Smooth muscle cell of bladder (primary cell): ENCODE measurements around the gene DESI1. TPM values are rescaled to one million over a fixed set of nuclear protein-coding genes. Genes with fewer than 3 reads are reported as not detected.

Source experiments
- total RNA-seq: library from RNA; depleted of rRNA; stranded (reverse); fragments of >200 nt; gene quantifications from 2 replicates; pipeline ENCODE4 v1.2.3, GENCODE V29; 2014

DESI1 gene
- total RNA-seq: 9.0 and 9.1 TPM in 2 replicates

GRCh38 chr22:41620589-41621098, at the start of gene DESI1:
DESI1 (minus strand) TSS chr22:41621043; CDS start chr22:41620839, 204 bp downstream.

GRCh38 chr22:41621099-41621910, 462 bp upstream of the DESI1 start, which contains the start of gene XRCC6:
XRCC6 (plus strand) TSS chr22:41621295; CDS start chr22:41622005, 710 bp downstream.

GRCh38 chr22:41589391-41590241, 31.2 kb downstream of the DESI1 start, which contains the start of gene PMM1:
PMM1 (minus strand) TSS chr22:41589840; CDS start chr22:41589805, 35 bp downstream.

Other genes starting within 250 kb of the DESI1 start
- 7.7 and 9.9 TPM in 2 replicates for gene TEF, start 239.1 kb downstream of the DESI1 start, total RNA-seq
- 11.2 and 15.1 TPM in 2 replicates for gene TOB2, start 174.2 kb downstream of the DESI1 start, total RNA-seq
- 55.2 and 60.6 TPM in 2 replicates for gene PHF5A, start 152.4 kb downstream of the DESI1 start, total RNA-seq
- 64.0 and 64.9 TPM in 2 replicates for gene ACO2, start 151.9 kb downstream of the DESI1 start, total RNA-seq
- 20.6 and 27.0 TPM in 2 replicates for gene POLR3H, start 76.6 kb downstream of the DESI1 start, total RNA-seq
- 3.0 and 5.4 TPM in 2 replicates for gene CSDC2, start 60.0 kb downstream of the DESI1 start, total RNA-seq
- gene PMM1, start 31.2 kb downstream of the DESI1 start, total RNA-seq: 20.9 and 24.3 TPM in 2 replicates
- gene XRCC6, start 252 bp upstream of the DESI1 start, total RNA-seq: 296 and 303 TPM in 2 replicates
- 75.3 and 75.5 TPM in 2 replicates for gene SNU13, start 67.8 kb upstream of the DESI1 start, total RNA-seq
- gene MEI1, start 78.5 kb upstream of the DESI1 start, total RNA-seq: 0.46 and 1.1 TPM in 2 replicates
- 6.7 and 7.0 TPM in 2 replicates for gene CCDC134, start 179.6 kb upstream of the DESI1 start, total RNA-seq
- 39.5 and 54.3 TPM in 2 replicates for gene SREBF2, start 212.1 kb upstream of the DESI1 start, total RNA-seq